AG04449 (cell line): Measurements from ENCODE around the gene TEX48.

ENCODE experiments used
- CTCF ChIA-PET: fragments of 350-600 bp; formaldehyde crosslinking; extraction: SDS; loops from one replicate; lab custom pipeline; 2021; ENCODE audit warnings: antibody characterized with exemption; lab: Yijun Ruan, JAX
- POLR2A ChIA-PET: fragments of 400-600, 350-600 bp; formaldehyde crosslinking; extraction: SDS; loops from one replicate; lab custom pipeline; 2020; ENCODE audit warnings: antibody characterized with exemption, inconsistent platforms; lab: Yijun Ruan, JAX
- DNase-seq: peaks from one replicate; pipeline ENCODE4 v3.0.0-alpha.2; 2010; ENCODE audit warnings: low read depth, low spot score
- H3K4me3 ChIP-seq: 2 replicates; pipeline ENCODE4 v1.5.1; 2011; ENCODE audit warnings: low read depth, mild to moderate bottlenecking, control low read depth, low read length
- TF ChIP-seq, protein P1 (sequence below): IDR thresholded peaks from one replicate; pipeline ENCODE4 v1.5.1; 2011; ENCODE audit warnings: mild to moderate bottlenecking, moderate library complexity, low read length, control low read depth, inconsistent platforms; ENCODE audit not compliant: insufficient read depth; ENCODE audit errors: missing control alignments

The TEX48 gene

DNA sequence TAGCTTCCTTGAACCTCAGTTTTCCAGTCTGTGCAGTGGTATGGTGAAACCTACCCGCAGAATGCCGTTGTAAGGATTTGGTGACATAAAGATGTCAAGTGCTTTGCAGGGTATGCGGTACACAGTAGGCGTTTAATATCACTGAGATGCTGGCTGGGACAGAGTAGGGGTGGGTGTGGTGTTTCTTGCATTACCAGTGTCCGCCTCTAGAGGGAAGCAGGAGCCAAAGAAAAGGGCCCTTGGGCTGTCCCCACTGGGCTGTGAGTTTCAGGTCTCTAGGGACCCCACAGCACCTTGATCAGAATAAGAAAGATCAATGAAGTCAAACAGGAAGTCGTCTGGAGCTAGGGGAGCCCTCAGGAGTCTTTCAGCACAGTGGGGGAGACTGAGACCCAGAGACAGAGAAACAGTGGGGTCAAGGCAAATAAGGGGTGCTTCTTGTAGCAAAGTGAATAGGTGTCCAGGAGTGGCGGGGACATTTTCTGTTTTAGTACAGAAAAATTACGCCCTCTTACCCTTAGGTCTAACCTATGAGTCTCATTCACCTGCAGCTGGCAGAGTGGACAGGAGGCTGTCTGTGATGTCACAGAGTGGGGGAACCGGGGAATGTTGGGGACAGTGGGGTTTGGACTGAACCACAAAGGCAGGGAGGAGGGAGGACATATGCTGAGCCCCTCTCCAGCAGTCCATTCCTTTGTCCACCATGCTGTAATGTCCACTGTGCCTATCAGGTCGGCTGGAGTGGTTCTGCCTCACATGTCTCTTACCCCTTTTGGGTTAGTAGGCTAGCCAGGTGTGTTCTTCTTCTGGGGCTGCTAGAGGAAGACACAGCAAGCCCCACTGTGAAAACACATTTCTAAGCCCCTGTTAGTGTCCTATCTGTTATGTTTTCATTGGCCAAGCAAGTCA lies 19.7 kb downstream of the TEX48 start:
- ChIA-PET POLR2A (no interaction called here), CTCF (interaction anchor here (0.5 to 15.2 kb wide), 40 partner anchors 9 to 612 kb away, joined by 3 to 367 read pairs (median 4); partner anchors contain the start of gene TEX48)
- no peak overlapping the region for H3K4me3 ChIP-seq
- TF ChIP-seq, protein P1, sequence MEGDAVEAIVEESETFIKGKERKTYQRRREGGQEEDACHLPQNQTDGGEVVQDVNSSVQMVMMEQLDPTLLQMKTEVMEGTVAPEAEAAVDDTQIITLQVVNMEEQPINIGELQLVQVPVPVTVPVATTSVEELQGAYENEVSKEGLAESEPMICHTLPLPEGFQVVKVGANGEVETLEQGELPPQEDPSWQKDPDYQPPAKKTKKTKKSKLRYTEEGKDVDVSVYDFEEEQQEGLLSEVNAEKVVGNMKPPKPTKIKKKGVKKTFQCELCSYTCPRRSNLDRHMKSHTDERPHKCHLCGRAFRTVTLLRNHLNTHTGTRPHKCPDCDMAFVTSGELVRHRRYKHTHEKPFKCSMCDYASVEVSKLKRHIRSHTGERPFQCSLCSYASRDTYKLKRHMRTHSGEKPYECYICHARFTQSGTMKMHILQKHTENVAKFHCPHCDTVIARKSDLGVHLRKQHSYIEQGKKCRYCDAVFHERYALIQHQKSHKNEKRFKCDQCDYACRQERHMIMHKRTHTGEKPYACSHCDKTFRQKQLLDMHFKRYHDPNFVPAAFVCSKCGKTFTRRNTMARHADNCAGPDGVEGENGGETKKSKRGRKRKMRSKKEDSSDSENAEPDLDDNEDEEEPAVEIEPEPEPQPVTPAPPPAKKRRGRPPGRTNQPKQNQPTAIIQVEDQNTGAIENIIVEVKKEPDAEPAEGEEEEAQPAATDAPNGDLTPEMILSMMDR = peak; percentile 76
- no peak for DNase-seq

DNA sequence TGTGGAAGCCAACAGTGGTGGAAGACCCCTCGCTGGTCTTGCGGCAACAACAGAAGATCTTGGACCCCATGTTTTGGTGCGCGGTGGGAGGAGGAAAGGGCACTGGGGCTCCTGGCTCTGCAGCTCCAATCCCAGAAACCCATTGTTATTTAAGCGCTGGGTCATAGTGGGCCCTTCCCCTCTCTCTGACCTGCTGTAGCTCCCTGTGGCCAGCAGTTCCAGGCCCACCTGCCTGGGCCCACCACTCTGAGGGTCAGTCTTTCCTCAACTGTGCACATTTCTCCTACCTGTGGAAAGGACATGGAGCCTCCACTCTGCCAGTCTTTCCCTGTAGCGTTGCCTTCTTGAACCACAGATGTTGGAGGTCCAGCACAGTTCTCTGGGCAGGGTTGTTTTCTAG lies 24.3 kb downstream of the TEX48 start, which contains the start of gene TEX53:
TEX53 (minus strand) TSS at position 101 of the 400 bp plus-strand sequence; CDS start at position 70, 31 bp downstream.
- ChIA-PET CTCF (interaction anchor here (0.6 to 15.2 kb wide), 6 partner anchors 26 to 357 kb away, joined by 3 to 367 read pairs (median 36); no protein-coding TSS in a partner anchor), POLR2A (no interaction called here)
- no peak for DNase-seq
- H3K4me3 ChIP-seq = no peak within 1 kb of the TSS
- TF ChIP-seq, protein P1 = no peak

DNA sequence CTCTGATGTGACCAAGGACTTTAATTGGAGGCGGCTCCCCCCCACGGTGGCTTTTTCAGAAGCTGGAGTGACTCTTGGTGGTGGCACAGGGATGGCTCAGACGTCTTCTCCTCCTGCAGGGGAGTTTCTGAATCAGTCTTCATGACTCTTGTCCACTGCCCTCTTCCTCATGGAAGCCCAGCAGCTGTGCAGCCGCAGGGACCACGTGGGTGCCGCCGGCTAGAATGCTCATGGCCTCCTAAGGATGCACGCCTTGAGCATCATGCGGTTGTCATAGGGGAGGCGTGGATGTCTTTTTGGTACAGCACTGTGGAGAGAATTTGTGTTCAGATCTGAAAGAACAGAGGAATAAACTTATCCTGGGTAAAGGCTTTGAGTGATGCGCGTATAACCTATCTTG lies 25.7 kb downstream of the TEX48 start:
- TF ChIP-seq, protein P1 = no peak
- H3K4me3 ChIP-seq = no peak overlapping the region
- ChIA-PET CTCF (interaction anchor here (0.7 to 15.2 kb wide), 6 partner anchors 26 to 360 kb away, joined by 3 to 367 read pairs (median 80); no protein-coding TSS in a partner anchor), POLR2A (no interaction called here)
- no peak for DNase-seq

DNA sequence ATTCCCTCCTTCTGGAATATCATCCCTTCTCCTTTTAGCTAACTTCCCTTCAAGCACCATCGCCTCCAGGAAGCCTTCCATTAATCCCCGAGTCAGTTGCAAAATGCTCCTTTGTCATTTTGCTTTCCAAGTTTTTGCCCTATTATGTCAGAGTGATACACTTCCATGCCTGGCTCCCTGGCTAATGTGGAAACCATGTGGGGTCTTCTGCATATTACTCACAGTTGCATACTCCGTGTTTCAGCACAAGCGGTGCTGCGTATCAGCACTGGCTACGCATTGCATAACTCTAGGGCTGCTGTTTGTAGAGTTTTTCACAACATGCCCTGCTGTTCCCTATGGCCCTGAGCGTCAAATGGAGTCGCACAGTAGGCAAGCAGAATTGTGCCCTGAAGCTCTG lies 26.3 kb downstream of the TEX48 start:
- POLR2A ChIA-PET = no interaction called here

DNA sequence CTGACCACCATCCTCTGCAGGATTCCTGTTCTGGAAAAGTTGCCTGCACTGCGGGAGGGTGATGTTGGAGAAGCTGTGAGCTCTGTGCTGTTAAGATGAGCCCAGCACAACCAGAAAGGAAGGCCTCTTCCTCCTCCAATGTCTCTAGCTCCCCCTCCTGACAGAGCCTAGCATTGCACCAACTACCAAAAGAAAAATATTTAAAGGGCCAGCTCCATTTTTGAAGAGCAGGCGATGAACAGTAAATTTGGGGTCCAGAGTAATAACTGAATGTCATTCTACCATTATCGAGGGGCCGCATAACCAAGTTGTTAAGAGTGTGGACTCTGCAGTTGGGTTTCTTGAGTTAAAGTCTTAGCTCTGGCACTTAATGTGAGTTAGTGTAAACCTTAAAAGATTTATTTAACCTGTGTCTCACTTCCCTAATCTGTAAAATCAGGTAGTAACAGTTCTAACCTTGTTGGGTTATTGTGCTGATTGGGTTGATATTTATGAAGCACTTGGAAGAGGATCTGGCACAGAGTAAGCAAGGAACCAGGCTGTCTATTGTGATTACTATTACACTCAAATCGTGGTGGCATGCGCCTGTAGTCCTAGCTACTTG lies 28.3 kb downstream of the TEX48 start:
- TF ChIP-seq, protein P1 = peak; percentile 82
- CTCF ChIA-PET = interaction anchor here (0.7 to 15.2 kb wide), 67 partner anchors 9 to 571 kb away, joined by 3 to 367 read pairs (median 6); partner anchors contain the start of genes ATP6V1G1 and TEX48
- no peak for DNase-seq
- POLR2A ChIA-PET = interaction anchor here (1.1 to 1.3 kb wide), 2 partner anchors 66 to 248 kb away, joined by 3 read pairs; partner anchors contain the start of gene ATP6V1G1
- no peak overlapping the region for H3K4me3 ChIP-seq

More for the DNA sequence above, 26.3 kb downstream of the TEX48 start:
- TF ChIP-seq, protein P1 = no peak
- CTCF ChIA-PET = interaction anchor here (0.8 to 15.2 kb wide), 10 partner anchors 163 to 361 kb away, joined by 3 to 367 read pairs (median 26); no protein-coding TSS in a partner anchor
- peak; percentile 37 for DNase-seq
- no peak overlapping the region for H3K4me3 ChIP-seq
